H1 (cell line): ENCODE data around the gene ETDC. TPM values are rescaled to one million over a fixed set of nuclear protein-coding genes. Genes with fewer than 3 reads are reported as not detected.

Source experiments
- CTCF ChIA-PET: fragments of 300-600 bp; sonication (Branson Sonifier 250); formaldehyde crosslinking; loops from one replicate; lab custom pipeline; 2021; ENCODE audit not compliant: partially characterized antibody; lab: Charles Lee
- POLR2A ChIA-PET: fragments of 300-600 bp; sonication (Branson Sonifier 250); formaldehyde crosslinking; loops from one replicate; lab custom pipeline; 2021; ENCODE audit warnings: inconsistent platforms; ENCODE audit not compliant: partially characterized antibody; lab: Charles Lee
- DNase-seq, 2 experiments: peaks; one replicate each; pipeline versions ENCODE4 v3.0.0 to v3.0.0-alpha.2; 2010 to 2022; ENCODE audit warnings: low spot score in 2 of 2, low read depth in 1 of 2, mixed read lengths in 1 of 2
- FAIRE-seq: peaks from 2 replicates; lab custom pipeline; 2011; peaks lifted over from hg19 to GRCh38; lab: Jason Lieb, UNC
- H2AFZ ChIP-seq: 2 replicates; pipeline ENCODE4 v1.8.1; 2012; ENCODE audit warnings: low read length, inconsistent platforms
- H2AK5ac ChIP-seq: 2 replicates; pipeline ENCODE4 v1.6.1; 2013; ENCODE audit warnings: low read depth, low read length
- H2BK120ac ChIP-seq: replicated peaks from 2 replicates; pipeline ENCODE3; 2013; ENCODE audit warnings: low read depth, low read length, inconsistent platforms
- H2BK12ac ChIP-seq: 2 replicates; pipeline ENCODE4 v1.6.1; 2013; ENCODE audit warnings: low read depth, low read length
- H2BK15ac ChIP-seq: 2 replicates; pipeline ENCODE4 v1.6.1; 2013; ENCODE audit warnings: low read length
- H2BK20ac ChIP-seq: 2 replicates; pipeline ENCODE4 v1.6.1; 2013; ENCODE audit warnings: low read length
- H2BK5ac ChIP-seq: 2 replicates; pipeline ENCODE4 v1.6.1; 2013; ENCODE audit warnings: low read depth, low read length
- H3K14ac ChIP-seq: 2 replicates; pipeline ENCODE4 v1.6.1; 2013; ENCODE audit warnings: inconsistent platforms; ENCODE audit not compliant: insufficient read length
- H3K18ac ChIP-seq: 2 replicates; pipeline ENCODE4 v1.6.1; 2013; ENCODE audit warnings: low read length; ENCODE audit errors: extremely low read depth
- H3K23ac ChIP-seq: 2 replicates; pipeline ENCODE4 v1.6.1; 2013; ENCODE audit warnings: inconsistent platforms; ENCODE audit not compliant: insufficient read length
- H3K23me2 ChIP-seq: 2 replicates; pipeline ENCODE4 v1.6.1; 2013; ENCODE audit warnings: low read depth, low read length
- H3K27ac ChIP-seq: 2 replicates; pipeline ENCODE4 v1.6.1; 2011; ENCODE audit warnings: low read depth, low read length, inconsistent platforms
- H3K27me3 ChIP-seq, 4 experiments: replicated peaks in 1 of 4; 1 replicate in 1 of 4; 2 replicates in 3 of 4; pipeline versions ENCODE4 v1.6.1 to v1.8.1; 2011 to 2013; ENCODE audit warnings: low read length in 3 of 4, mild to moderate bottlenecking in 3 of 4, inconsistent platforms in 2 of 4, mixed read lengths in 2 of 4, moderate library complexity in 1 of 4; ENCODE audit not compliant: control insufficient read depth in 3 of 4, insufficient read depth in 3 of 4; ENCODE audit errors: extremely low read depth in 1 of 4
- H3K36me3 ChIP-seq, 4 experiments: 2 replicates each; pipeline versions ENCODE4 v1.6.1 to v1.8.1; 2011 to 2013; ENCODE audit warnings: mild to moderate bottlenecking in 4 of 4, low read length in 3 of 4, moderate library complexity in 2 of 4, control low read depth in 1 of 4, inconsistent platforms in 1 of 4; ENCODE audit not compliant: insufficient read depth in 4 of 4, control insufficient read depth in 2 of 4
- H3K4ac ChIP-seq: replicated peaks from 2 replicates; pipeline ENCODE3; 2013; ENCODE audit warnings: low read length, low read depth, mixed read lengths, inconsistent platforms; ENCODE audit not compliant: insufficient read length
- H3K4me1 ChIP-seq, 4 experiments: replicated peaks in 1 of 4; 1 replicate in 1 of 4; 2 replicates in 3 of 4; pipeline versions ENCODE4 v1.6.1 to v1.8.1; 2011 to 2013; ENCODE audit warnings: low read length in 3 of 4, inconsistent platforms in 2 of 4, mixed read lengths in 1 of 4; ENCODE audit not compliant: insufficient read depth in 4 of 4, control insufficient read depth in 3 of 4
- H3K4me2 ChIP-seq, 2 experiments: 2 replicates each; pipeline versions ENCODE4 v1.6.1 to v1.8.1; 2011 to 2013; ENCODE audit warnings: low read depth in 2 of 2, low read length in 2 of 2, control low read depth in 1 of 2, inconsistent platforms in 1 of 2, mild to moderate bottlenecking in 1 of 2; ENCODE audit not compliant: insufficient read depth in 1 of 2
- H3K4me3 ChIP-seq, 4 experiments: fragments of 200-600, 300-600 bp in 1 of 4; sonication (generic), shearing (Covaris generic), sonication (Bioruptor Twin) in 1 of 4; 2 replicates each; pipeline versions ENCODE4 v1.5.1 to v1.8.1; 2011 to 2016; ENCODE audit warnings: low read length in 4 of 4, low read depth in 3 of 4, control low read depth in 2 of 4, inconsistent platforms in 2 of 4, mild to moderate bottlenecking in 2 of 4, mixed read lengths in 1 of 4, moderate library complexity in 1 of 4; ENCODE audit not compliant: insufficient read depth in 2 of 4; ENCODE audit errors: extremely low read depth in 1 of 4
- H3K56ac ChIP-seq: replicated peaks from 2 replicates; pipeline ENCODE3; 2013; ENCODE audit warnings: low read depth, mild to moderate bottlenecking, mixed read lengths, low read length, inconsistent platforms; ENCODE audit not compliant: insufficient read length
- H3K79me1 ChIP-seq: 2 replicates; pipeline ENCODE4 v1.6.1; 2013; ENCODE audit warnings: low read depth, low read length, control low read depth
- H3K79me2 ChIP-seq, 2 experiments: 2 replicates each; pipeline versions ENCODE4 v1.6.1 to v1.8.1; 2012 to 2013; ENCODE audit warnings: low read length in 2 of 2, mild to moderate bottlenecking in 2 of 2, inconsistent platforms in 1 of 2; ENCODE audit not compliant: insufficient read depth in 2 of 2, control insufficient read depth in 1 of 2
- H3K9ac ChIP-seq, 4 experiments: replicated peaks in 1 of 4; 1 replicate in 1 of 4; 2 replicates in 3 of 4; pipeline versions ENCODE4 v1.6.1 to v1.8.1; 2011 to 2013; ENCODE audit warnings: low read depth in 3 of 4, low read length in 3 of 4, control low read depth in 2 of 4, mild to moderate bottlenecking in 2 of 4, moderate library complexity in 2 of 4, inconsistent platforms in 1 of 4; ENCODE audit errors: extremely low read depth in 1 of 4
- H3K9me3 ChIP-seq, 2 experiments: 2 replicates each; pipeline versions ENCODE4 v1.6.1 to v1.8.1; 2012 to 2013; ENCODE audit warnings: mild to moderate bottlenecking in 2 of 2, moderate library complexity in 2 of 2, control low read depth in 1 of 2, inconsistent platforms in 1 of 2, low read depth in 1 of 2, low read length in 1 of 2, mixed read lengths in 1 of 2; ENCODE audit not compliant: insufficient read depth in 2 of 2
- H4K20me1 ChIP-seq, 2 experiments: replicated peaks in 1 of 2; 2 replicates each; pipeline versions ENCODE3 to v1.8.1; 2011 to 2013; ENCODE audit warnings: inconsistent platforms in 2 of 2, low read length in 2 of 2, mild to moderate bottlenecking in 1 of 2; ENCODE audit not compliant: insufficient read depth in 2 of 2, control insufficient read depth in 1 of 2
- H4K5ac ChIP-seq: 2 replicates; pipeline ENCODE4 v1.6.1; 2013; ENCODE audit warnings: low read length, low read depth, mixed read lengths, inconsistent platforms; ENCODE audit not compliant: insufficient read length
- H4K8ac ChIP-seq: 2 replicates; pipeline ENCODE4 v1.8.0; 2013; ENCODE audit warnings: mild to moderate bottlenecking, moderate library complexity, low read length, inconsistent platforms; ENCODE audit not compliant: insufficient read depth; ENCODE audit errors: extremely low read depth
- H4K91ac ChIP-seq: replicated peaks from 2 replicates; pipeline ENCODE3; 2013; ENCODE audit warnings: low read length, mixed read lengths, inconsistent platforms; ENCODE audit not compliant: insufficient read length
- BCL11A ChIP-seq, 2 experiments: IDR thresholded peaks; one replicate each; pipeline ENCODE4 v1.6.1; 2011; ENCODE audit warnings: low read depth in 2 of 2, low read length in 2 of 2, mild to moderate bottlenecking in 2 of 2
- CREB1 ChIP-seq: IDR thresholded peaks from 2 replicates; pipeline ENCODE4 v1.6.1; 2012; ENCODE audit warnings: inconsistent platforms
- FOSL1 ChIP-seq: IDR thresholded peaks from 2 replicates; pipeline ENCODE4 v1.6.1; 2011; ENCODE audit warnings: mild to moderate bottlenecking, low read depth, low read length, moderate library complexity; ENCODE audit not compliant: insufficient read depth
- NANOG ChIP-seq: IDR thresholded peaks from 2 replicates; pipeline ENCODE4 v1.6.1; 2011; ENCODE audit warnings: low read length, low read depth, mild to moderate bottlenecking, inconsistent platforms; ENCODE audit not compliant: insufficient read depth, poor library complexity, severe bottlenecking
- POLR2A ChIP-seq, 2 experiments: IDR thresholded peaks; 1 replicate in 1 of 2; 2 replicates in 1 of 2; pipeline ENCODE4 v1.6.1; 2011; ENCODE audit warnings: low read depth in 2 of 2, low read length in 2 of 2, mild to moderate bottlenecking in 2 of 2; ENCODE audit errors: control extremely low read depth in 1 of 2
- RAD21 ChIP-seq, 2 experiments: IDR thresholded peaks in 1 of 2; conservative IDR thresholded peaks in 1 of 2; 2 replicates each; pipeline ENCODE4 v1.6.1; 2011; ENCODE audit warnings: low read depth in 2 of 2, low read length in 2 of 2, improper control_type of control experiment in 1 of 2, inconsistent platforms in 1 of 2, mild to moderate bottlenecking in 1 of 2, moderate library complexity in 1 of 2
- RFX5 ChIP-seq: IDR thresholded peaks from 2 replicates; pipeline ENCODE4 v1.6.1; 2011; ENCODE audit warnings: low read depth, low read length, improper control_type of control experiment, borderline replicate concordance
- SIX5 ChIP-seq: IDR thresholded peaks from 2 replicates; pipeline ENCODE4 v1.6.1; 2011; ENCODE audit warnings: mild to moderate bottlenecking, low read depth, low read length
- TBP ChIP-seq: IDR thresholded peaks from 2 replicates; pipeline ENCODE4 v1.6.1; 2011; ENCODE audit warnings: low read depth, low read length, improper control_type of control experiment
- polyA plus RNA-seq, 7 experiments: library from polyadenylated mRNA; depleted of rRNA in 3 of 7; stranded (reverse) in 5 of 7; unstranded in 2 of 7; fragments of >200 nt in 5 of 7; fragments of 200-250 nt in 2 of 7; gene quantifications; 1 replicate in 5 of 7; 2 replicates in 1 of 7; 4 replicates in 1 of 7; pipeline versions ENCODE4 v1.2.1 to v1.2.3, GENCODE V29; 2011 to 2013; ENCODE audit warnings: missing spikeins in 2 of 7, mixed read lengths in 2 of 7
- total RNA-seq: library from RNA; stranded (reverse); fragmentation: NEBNext Ultra II Directional; extraction: Animal tissue kit (Norgen Biotek cat#: 25700); gene quantifications from 2 replicates; pipeline ENCODE4 v1.2.1, GENCODE V29; 2021

Gene ETDC
- total and polyA plus RNA-seq, 2 of the 8 experiments (the other 6 are each of a cell fraction or from before 2014, with no cell fraction given) = not detected

DNA sequence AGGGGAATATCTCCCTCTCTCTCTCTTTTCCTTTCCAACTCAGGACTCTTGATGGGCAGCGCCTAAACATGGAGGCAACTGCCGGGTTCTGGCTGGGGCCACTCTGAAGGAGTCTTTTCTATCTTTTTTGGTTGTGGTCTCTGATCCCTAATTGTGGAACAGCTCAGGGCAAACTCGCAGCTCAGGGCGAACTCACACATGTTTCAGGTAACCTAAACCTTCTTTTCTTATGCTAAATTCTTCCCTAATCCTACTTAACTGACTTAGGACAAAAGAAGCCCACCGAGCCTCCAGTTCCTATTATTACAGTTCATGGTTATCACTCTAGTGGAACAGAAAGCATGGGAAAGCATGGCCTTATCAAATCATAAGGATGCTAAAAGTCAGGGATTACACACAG, 36.1 kb upstream of the ETDC start (continued):
- no peak for TF ChIP-seq NANOG

DNA sequence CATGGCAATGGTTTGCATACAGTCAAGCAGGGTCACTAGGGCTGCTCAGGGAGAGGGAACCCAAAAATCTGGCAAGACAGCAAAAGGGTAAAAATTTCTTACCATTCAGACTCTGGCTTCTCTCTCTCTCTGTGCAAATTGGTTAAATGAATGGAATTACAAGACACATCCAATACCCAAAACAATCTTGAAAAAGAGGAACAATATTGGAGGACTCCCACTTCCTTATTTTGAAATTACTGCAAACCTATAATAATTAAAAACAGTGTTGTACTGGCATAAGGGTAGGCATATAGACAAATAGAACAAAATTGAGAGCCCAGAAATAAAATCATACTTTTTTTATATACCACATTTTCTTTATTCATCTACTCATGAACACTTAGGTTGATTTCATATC, 33.3 kb upstream of the ETDC start:
- FAIRE-seq (no peak), DNase-seq (no peak)
- CTCF ChIA-PET = no interaction called here
- Histone ChIP-seq H2BK12ac (no peak overlapping the region), H3K9ac (no peak overlapping the region), H3K14ac (no peak overlapping the region), H3K4ac (no peak overlapping the region), H4K20me1 (no peaks in the 10 kb centered on the region), H3K79me1 (no peaks in the 10 kb centered on the region), H3K18ac (no peak overlapping the region), H3K4me2 (no peak overlapping the region), H3K9me3 (no peaks in the 10 kb centered on the region), H2AK5ac (no peak overlapping the region), H4K5ac (no peak overlapping the region), H3K36me3 (no peaks in the 10 kb centered on the region), H3K23ac (no peak overlapping the region), H2BK15ac (no peak overlapping the region), H3K4me1 (peaks cover 0 to 6% (median 2%) of the 10 kb centered on the region in 4 experiments; a peak in 2 of 7 replicates), H3K79me2 (no peaks in the 10 kb centered on the region), H2BK20ac (no peak overlapping the region), H2BK5ac (no peak overlapping the region), H3K23me2 (no peaks in the 10 kb centered on the region), H3K56ac (no peak overlapping the region), H4K8ac (no peak overlapping the region), H3K4me3 (no peak overlapping the region), H4K91ac (no peak overlapping the region)
- POLR2A ChIA-PET = no interaction called here
- TF ChIP-seq BCL11A (IDR thresholded peaks at IDR 0.05; ENCODE audit: low read depth in 2 of 2, low read length in 2 of 2) (no peak), RAD21 (IDR thresholded peaks at IDR 0.05 in 1 of 2, conservative IDR thresholded peaks at IDR 0.05 in 1 of 2; ENCODE audit: low read depth in 2 of 2, low read length in 2 of 2) (no peak), POLR2A (IDR thresholded peaks at IDR 0.05; ENCODE audit: control extremely low read depth in 1 of 2, low read depth in 2 of 2, low read length in 2 of 2) (no peak), SIX5 (no peak), TBP (no peak), CREB1 (no peak), RFX5 (no peak), FOSL1 (no peak)
- TF ChIP-seq, all 59 proteins: peak for 0
- no peak overlapping the region for H2BK120ac ChIP-seq
- no peak overlapping the region for H3K27ac ChIP-seq
- no peaks in the 10 kb centered on the region for H3K27me3 ChIP-seq
- H2AFZ ChIP-seq = no peak overlapping the region
